ENCODE results near the gene DENND2D. TPM values are rescaled to one million over a fixed set of nuclear protein-coding genes. Genes with fewer than 3 reads are reported as not detected.

The DENND2D gene
- total RNA-seq, 1 donor from 2014 or later = 47.5 TPM

Other genes starting within 250 kb of the DENND2D start
- 7.1 TPM for gene LRIF1, start 236.7 kb downstream of the DENND2D start, total RNA-seq
- gene DRAM2, start 60.6 kb downstream of the DENND2D start, total RNA-seq = 22.0 TPM
- 23.3 TPM for gene CEPT1, start 60.4 kb downstream of the DENND2D start, total RNA-seq
- gene CHI3L2, start 27.1 kb upstream of the DENND2D start, total RNA-seq = 7.7 TPM
- not detected for gene CHIA, start 90.2 kb upstream of the DENND2D start, total RNA-seq
- gene OVGP1, start 227.1 kb upstream of the DENND2D start, total RNA-seq = 0.32 TPM
- 29.7 TPM for gene WDR77, start 248.6 kb upstream of the DENND2D start, total RNA-seq
- gene ATP5PB, start 248.8 kb upstream of the DENND2D start, total RNA-seq = 273 TPM

All from esophagus mucosa (tissue), 1 donor.